Peyer's patch (tissue), 4 donors: ENCODE results near the gene SMURF1.

ENCODE experiments used
- CTCF ChIP-seq, 6 experiments: fragments of 450-650 bp in 4 of 6; fragments of 200-600 bp in 2 of 6; sonication (generic) in 1 of 6; IDR thresholded peaks; one replicate each; pipeline ENCODE4 v1.5.1; 2017 to 2019; ENCODE audit warnings: antibody characterized with exemption in 6 of 6, mild to moderate bottlenecking in 3 of 6, moderate library complexity in 1 of 6
- POLR2A ChIP-seq, 2 donors: fragments of 450-650 bp; IDR thresholded peaks; one replicate each; pipeline ENCODE4 v1.5.1; 2017; ENCODE audit warnings: antibody characterized with exemption in 2 of 2, mild to moderate bottlenecking in 2 of 2, moderate library complexity in 2 of 2

GRCh38 chr7:98988641-98989040 is 155.3 kb downstream of the SMURF1 start:
- TF ChIP-seq CTCF (IDR thresholded peaks at IDR 0.05) (no peak), POLR2A (IDR thresholded peaks at IDR 0.05) (no peak)
